CD4-positive, alpha-beta T cell treated with Interleukin-17A for 4 hours (primary cell): ENCODE results near the gene FYN.
"Not testable (repeated sequence)": the region's sequence is repeated elsewhere in the genome, so short reads cannot be mapped to it uniquely, and the experiment has no call there.

Source experiments
- DNase-seq: peaks from one replicate; pipeline ENCODE4 v3.0.0-alpha.2; 2020; ENCODE audit warnings: mixed read lengths

The FYN gene

GRCh38 chr6:111805511-111806164, 67.6 kb downstream of the FYN start:
- DNase-seq = peak; percentile 56

GRCh38 chr6:111804627-111805235, 68.5 kb downstream of the FYN start:
- peak; percentile 68 for DNase-seq

- no peak for DNase-seq
Observed at GRCh38 chr6:111803804-111804203, 69.4 kb downstream of the FYN start.

- no peak for DNase-seq
Observed at GRCh38 chr6:111803371-111803770, 69.9 kb downstream of the FYN start.

GRCh38 chr6:111802720-111803330, 70.4 kb downstream of the FYN start:
- DNase-seq = no peak

DNA sequence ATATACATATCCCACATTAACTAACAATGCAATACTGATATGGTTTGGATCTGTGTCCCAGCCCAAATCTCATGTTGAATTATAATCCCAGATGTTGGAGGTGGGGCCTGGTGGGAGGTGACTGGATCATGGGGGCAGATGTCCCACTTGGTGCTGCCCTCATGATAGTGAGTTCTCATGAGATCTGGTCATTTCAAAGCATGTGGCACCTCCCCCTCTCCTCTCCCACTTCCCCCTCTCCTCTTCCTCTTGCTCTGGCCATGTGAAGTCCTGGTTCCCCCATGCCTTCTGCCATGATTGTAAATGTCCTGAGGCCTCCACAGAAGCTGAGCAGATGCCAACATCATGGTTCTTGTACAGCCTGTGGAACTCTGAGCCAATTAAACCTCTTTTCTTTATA, 71.2 kb downstream of the FYN start:
- DNase-seq = no peak

DNA sequence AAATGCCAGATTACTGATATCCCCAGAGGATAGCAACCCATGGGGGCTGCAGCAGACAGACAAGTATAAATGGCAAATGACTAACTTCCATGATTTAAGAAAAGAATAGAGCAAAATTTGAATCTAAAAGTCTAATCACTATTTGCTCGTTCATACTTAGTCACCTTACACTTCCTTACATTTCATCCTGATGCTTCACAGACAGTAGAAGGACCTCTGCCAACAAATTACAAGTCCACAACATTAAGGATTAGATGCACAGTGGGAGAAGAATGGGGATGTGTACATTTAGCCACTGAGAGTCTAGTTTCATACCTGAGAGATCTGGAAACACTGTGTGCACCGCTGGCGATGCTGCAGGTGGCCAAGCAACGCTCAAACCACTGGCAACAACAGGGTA, 72.4 kb downstream of the FYN start:
- no peak for DNase-seq

GRCh38 chr6:111800259-111800765, 72.9 kb downstream of the FYN start:
- no peak for DNase-seq

GRCh38 chr6:111799576-111800258, 73.5 kb downstream of the FYN start:
- no peak for DNase-seq

GRCh38 chr6:111798281-111798725, 74.9 kb downstream of the FYN start:
- no peak for DNase-seq

DNA sequence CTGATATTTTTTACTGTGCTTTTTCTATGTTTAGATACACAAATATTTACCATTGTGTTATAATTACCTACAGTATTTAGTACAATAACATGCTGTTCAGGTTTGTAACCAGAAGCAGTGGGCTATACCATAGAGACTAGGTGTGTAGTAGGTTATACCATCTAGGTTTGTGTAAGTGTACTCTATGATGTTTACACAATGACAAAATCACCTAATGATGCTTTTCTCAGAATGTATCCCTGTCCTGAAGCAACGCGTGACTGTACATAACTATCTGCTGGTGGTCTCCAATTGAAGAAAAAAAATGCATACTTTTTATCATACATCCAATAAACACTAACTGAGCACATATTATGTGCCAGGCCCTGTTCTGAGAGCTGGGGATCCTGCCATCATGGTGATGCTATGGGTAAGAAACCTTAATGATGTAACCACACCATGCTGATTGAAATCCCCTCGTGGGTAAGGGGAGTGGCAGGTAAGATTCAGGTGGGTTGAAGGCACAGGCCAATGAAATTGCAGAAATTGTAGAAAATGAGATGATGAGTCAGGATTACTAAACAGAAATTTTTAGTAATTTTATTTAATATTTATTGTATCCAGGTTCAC, 76.8 kb downstream of the FYN start:
- no peak for DNase-seq

- no peak for DNase-seq
Observed at GRCh38 chr6:111795558-111795957, 77.7 kb downstream of the FYN start.

DNA sequence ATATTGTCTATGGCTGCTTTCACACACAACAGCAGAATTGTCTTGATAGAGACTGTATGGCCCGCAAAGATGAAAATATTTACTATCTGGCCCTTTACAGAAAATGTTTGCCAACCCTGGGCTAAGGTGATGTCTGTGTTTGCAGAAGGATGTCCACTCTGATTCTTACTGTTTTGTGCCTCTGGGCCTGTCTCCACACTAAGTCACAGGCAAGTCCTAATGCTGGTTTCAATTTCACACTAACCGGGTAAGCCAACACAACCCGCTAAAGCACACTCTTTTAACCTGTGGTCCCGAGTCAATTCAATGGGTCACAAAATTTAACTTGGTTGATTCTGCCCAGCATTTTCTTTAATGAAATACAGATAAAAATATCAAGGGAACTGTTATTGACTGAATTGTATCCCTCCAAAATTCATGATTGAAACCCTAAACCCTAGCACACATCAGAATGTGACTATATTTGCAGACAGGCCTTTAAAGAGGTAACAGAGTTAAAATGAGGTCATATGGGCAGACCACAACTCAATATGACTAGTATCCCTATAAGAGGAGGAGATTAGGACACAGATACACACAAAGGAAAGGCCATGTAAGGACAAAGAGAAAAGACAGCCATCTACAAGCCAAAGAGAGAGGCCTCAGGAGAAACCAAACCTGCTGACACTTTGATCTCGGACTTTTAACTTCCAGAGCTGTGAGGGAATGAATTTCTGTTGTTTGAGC, 78.4 kb downstream of the FYN start:
- DNase-seq = no peak

- no peak for DNase-seq
Observed at GRCh38 chr6:111794300-111794699, 79.0 kb downstream of the FYN start.

GRCh38 chr6:111793711-111794111, 79.5 kb downstream of the FYN start:
- peak; percentile 55 for DNase-seq

DNA sequence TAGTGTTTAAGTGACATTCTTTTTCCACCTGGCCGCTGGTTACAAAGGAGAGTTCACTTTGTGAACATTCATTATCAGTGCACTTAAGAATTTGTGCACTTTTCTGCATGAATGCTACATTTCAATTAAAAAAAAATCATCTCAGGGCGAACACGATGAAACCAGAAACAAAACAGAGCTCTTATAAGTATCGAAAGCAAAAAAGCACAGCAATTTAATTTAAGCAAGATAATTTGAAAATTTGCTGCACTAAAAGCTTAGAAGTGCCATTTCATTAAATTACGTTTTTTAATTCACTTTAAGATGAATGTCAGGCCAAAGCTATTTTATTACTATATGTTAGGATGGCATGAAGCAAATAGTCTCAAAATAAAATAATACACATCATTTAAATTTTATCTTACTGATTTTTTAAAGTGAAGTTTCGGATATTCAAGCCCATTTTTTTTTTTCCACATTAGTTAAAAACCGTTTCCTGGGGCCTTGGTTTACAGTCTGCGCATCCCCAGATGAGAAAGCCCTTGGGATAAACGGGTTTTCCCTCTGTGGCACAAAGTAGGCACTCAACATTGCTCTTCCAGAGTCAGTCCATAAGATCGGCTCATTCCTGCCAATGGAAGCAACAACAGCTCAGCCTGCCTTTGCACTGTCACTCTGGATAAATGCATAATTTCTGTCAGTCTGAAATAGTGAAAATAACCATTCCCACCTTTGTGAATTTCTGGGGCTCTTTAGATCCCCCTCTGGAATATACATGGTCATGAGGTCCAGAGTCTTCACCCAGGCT, 80.1 kb downstream of the FYN start:
- no peak for DNase-seq

GRCh38 chr6:111792241-111792640, 81.0 kb downstream of the FYN start:
- DNase-seq = no peak

- no peak for DNase-seq
Observed at GRCh38 chr6:111791415-111791814, 81.8 kb downstream of the FYN start.

- no peak for DNase-seq
Observed at GRCh38 chr6:111789598-111789997, 83.7 kb downstream of the FYN start.

DNA sequence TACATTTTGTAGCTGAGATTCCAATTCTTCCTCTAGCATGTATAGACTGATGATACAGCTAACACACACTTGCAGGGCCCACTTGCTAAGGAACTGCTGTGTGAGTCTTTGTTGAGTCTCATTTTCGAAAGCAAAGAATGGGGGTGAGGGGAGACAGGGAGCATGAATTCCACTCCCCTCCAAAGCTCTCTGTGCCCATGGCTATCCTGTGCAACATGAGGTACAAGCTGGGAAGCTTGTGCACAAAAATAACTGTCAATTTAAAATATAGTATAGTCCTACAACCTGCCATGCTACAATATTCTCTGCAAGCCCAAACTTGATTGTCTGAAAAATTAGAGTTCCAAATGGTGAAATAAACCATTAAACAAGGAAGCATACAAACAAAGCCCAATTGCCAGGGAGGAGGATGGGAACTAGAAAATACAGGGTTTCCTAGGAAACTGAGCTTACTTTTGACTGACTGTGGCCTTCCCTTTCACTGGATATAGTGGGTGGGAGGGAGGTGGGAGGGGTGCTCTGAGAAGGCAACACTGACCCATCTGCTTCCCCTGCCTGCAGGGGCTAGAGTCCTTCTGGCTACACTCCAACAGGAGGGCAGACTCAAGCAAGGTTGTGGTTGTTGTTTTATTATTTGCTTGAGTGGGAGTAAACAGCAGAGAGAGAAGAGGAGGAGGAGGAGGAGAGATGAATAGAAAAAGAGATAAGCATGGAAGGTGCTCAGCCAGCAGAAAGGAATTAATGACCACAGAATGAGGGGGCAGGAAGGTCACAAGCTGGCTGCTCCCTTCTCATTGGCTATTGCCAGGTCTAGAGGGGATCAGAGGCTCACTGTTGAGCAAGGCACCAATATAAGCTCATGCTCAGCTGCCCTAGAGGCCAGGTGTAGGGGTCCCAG, 84.6 kb downstream of the FYN start:
- DNase-seq = no peak

- not testable (repeated sequence) for DNase-seq
Observed at GRCh38 chr6:111786151-111786550, 87.1 kb downstream of the FYN start.
